ENCODE data around the gene ADAM19. TPM values are rescaled to one million over a fixed set of nuclear protein-coding genes. Genes with fewer than 3 reads are reported as not detected.
"Not testable (repeated sequence)": the region's sequence is repeated elsewhere in the genome, so short reads cannot be mapped to it uniquely, and the experiment has no call there.

ADAM19 gene
- polyA plus RNA-seq, 3 donors from 2014 or later = 0.03 to 0.10 TPM; not detected in 1

- Mint-ChIP-seq H3K27me3 (ENCODE audit: low read depth in 3 of 3) (peaks cover 2 to 4% (median 2%) of the 10 kb centered on the region in 3 donors), H3K36me3 (no peaks in the 10 kb centered on the region), H3K27ac (no peak overlapping the region), H3K4me1 (peaks cover 3 to 7% of the 10 kb centered on the region in 2 donors), H3K4me3 (no peak overlapping the region), H3K9me3 (peaks cover 0 to 2% (median 0%) of the 10 kb centered on the region in 6 donors)
- no peak for DNase-seq
These were observed 125.6 kb downstream of the ADAM19 start for GRCh38 chr5:157450024-157450423.

DNA sequence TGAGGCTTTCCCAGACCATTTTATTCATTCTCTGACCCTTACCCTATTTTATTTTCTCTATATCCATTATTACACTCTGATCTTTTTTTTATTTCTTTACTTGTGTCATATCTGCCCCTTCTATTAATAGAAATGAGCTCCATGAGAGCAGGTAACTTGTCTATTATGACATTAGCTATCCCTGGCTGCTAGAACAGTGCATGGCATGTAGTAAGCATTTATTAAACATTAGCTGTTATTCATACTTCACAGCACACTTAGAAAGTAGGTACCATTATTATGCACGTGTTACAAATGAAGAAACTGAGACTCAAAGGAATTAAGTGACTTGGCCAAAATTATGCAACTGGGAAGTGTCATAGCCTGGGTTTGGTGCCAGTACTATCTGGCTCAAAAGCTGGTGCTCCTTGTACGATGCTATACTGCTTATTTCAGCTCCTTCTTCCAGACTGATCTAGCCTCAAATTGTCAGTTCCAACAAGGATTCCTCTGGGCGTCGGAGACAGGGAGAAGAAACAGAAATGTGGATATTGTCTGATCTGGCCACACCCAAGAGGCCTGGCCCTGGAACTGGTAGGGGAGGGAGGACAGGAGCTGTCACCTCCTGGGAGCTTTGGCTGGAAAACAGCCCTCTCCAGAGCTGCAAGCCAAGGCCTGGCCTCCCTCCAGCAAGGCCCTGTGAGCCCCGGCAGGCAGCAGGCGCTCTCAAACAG, 126.4 kb downstream of the ADAM19 start:
- no peak overlapping the region for H3K4me3 Mint-ChIP-seq
- H3K36me3 Mint-ChIP-seq = no peaks in the 10 kb centered on the region
- DNase-seq = no peak
- peaks cover 0 to 2% (median 0%) of the 10 kb centered on the region in 6 donors for H3K9me3 Mint-ChIP-seq
- peaks cover 2 to 3% (median 2%) of the 10 kb centered on the region in 3 donors for H3K27me3 Mint-ChIP-seq (ENCODE audit: low read depth in 3 of 3)
- no peaks in the 10 kb centered on the region for H3K4me1 Mint-ChIP-seq
- no peak overlapping the region for H3K27ac Mint-ChIP-seq

DNA sequence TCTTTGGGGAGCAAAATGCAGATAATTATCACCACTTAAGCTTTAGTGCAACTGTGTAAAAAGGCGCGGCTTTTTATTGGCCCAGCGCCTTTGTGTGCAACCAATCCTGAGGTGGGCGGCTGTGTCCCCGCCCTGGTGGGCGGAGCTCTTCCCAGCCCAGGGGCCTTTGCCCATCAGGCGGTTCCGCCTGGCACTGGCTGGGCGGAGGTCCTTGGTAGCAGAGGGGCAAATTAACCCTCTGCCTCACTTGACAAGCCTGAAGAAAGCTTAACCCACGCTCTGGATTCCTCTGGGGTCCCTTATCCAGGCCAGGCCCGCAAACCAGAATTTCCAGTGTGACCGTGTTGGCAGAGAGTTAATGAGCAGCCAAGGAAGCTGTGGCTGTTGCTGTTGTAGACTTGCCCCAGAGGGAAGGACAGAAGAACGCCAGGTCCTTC, 128.4 kb downstream of the ADAM19 start:
- H3K4me1 Mint-ChIP-seq = no peaks in the 10 kb centered on the region
- no peak overlapping the region for H3K27ac Mint-ChIP-seq
- peaks cover 0 to 2% (median 0%) of the 10 kb centered on the region in 6 donors for H3K9me3 Mint-ChIP-seq
- no peak overlapping the region for H3K4me3 Mint-ChIP-seq
- no peak for DNase-seq
- H3K27me3 Mint-ChIP-seq (ENCODE audit: low read depth in 3 of 3) = peaks cover 0 to 4% (median 4%) of the 10 kb centered on the region in 3 donors
- H3K36me3 Mint-ChIP-seq = no peaks in the 10 kb centered on the region

- H3K36me3 Mint-ChIP-seq = no peaks in the 10 kb centered on the region
- peaks cover 0 to 4% (median 4%) of the 10 kb centered on the region in 3 donors for H3K27me3 Mint-ChIP-seq (ENCODE audit: low read depth in 3 of 3)
- no peak overlapping the region for H3K4me3 Mint-ChIP-seq
- no peaks in the 10 kb centered on the region for H3K4me1 Mint-ChIP-seq
- no peak overlapping the region for H3K27ac Mint-ChIP-seq
- H3K9me3 Mint-ChIP-seq = no peaks in the 10 kb centered on the region
- no peak for DNase-seq
These were observed 129.1 kb downstream of the ADAM19 start for GRCh38 chr5:157446412-157446935.

DNA sequence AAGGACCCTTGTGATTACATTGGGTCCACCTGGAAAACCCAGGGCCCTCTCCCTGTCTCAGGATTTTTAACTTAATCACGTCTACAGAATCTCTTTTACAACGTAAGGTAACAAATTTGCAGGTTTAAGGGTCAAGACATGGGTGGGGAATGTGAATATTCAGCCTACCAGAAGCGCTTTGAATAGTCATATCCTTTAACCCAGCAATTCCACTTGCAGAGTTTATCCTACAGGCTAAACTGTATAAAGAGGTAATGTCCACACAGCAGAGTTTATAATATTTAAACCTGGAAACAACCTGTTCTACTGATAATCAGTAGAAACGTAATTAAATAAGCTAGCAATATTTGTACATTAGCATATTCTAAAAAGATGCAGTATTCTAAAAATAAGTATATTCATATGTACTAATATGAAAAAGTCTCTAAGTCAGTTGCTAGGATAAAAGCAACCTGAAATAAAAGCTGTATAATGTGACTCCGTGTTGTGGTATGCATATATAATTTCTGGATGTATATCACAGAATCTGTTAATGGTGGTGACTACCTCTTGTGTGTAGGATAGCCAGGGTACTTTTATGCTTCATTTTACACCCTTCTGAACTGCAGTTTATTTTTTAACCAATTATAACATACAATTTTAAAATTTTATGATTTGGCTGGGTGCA, 129.7 kb downstream of the ADAM19 start:
- H3K4me1 Mint-ChIP-seq = no peaks in the 10 kb centered on the region
- no peaks in the 10 kb centered on the region for H3K9me3 Mint-ChIP-seq
- no peaks in the 10 kb centered on the region for H3K36me3 Mint-ChIP-seq
- H3K27me3 Mint-ChIP-seq (ENCODE audit: low read depth in 3 of 3) = peaks cover 0 to 4% (median 4%) of the 10 kb centered on the region in 3 donors
- no peak overlapping the region for H3K4me3 Mint-ChIP-seq
- no peak overlapping the region for H3K27ac Mint-ChIP-seq
- DNase-seq = no peak

DNA sequence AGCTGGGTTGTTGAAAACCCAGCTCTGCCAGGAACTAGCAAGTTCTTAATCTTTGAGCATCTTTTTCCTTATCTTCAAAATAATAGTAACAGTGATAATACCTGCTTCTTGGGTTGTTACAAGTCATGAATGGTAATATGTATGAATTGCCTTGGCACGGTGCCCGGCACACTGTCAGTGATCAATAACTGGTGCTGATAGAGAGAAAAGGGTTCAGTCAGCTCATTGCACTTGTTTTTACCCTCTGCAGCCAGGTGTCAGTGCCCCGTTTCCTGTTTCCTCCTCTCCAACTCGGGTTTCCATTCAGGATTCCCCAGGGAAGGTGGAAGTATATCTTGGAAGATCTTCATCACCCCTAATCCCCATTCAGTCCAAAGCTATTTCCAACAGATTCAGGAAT, 131.4 kb downstream of the ADAM19 start:
- no peak overlapping the region for H3K27ac Mint-ChIP-seq
- no peaks in the 10 kb centered on the region for H3K9me3 Mint-ChIP-seq
- no peaks in the 10 kb centered on the region for H3K36me3 Mint-ChIP-seq
- no peak for DNase-seq
- H3K27me3 Mint-ChIP-seq (ENCODE audit: low read depth in 3 of 3) = peaks cover 0 to 4% (median 4%) of the 10 kb centered on the region in 3 donors
- no peaks in the 10 kb centered on the region for H3K4me1 Mint-ChIP-seq
- no peak overlapping the region for H3K4me3 Mint-ChIP-seq

DNA sequence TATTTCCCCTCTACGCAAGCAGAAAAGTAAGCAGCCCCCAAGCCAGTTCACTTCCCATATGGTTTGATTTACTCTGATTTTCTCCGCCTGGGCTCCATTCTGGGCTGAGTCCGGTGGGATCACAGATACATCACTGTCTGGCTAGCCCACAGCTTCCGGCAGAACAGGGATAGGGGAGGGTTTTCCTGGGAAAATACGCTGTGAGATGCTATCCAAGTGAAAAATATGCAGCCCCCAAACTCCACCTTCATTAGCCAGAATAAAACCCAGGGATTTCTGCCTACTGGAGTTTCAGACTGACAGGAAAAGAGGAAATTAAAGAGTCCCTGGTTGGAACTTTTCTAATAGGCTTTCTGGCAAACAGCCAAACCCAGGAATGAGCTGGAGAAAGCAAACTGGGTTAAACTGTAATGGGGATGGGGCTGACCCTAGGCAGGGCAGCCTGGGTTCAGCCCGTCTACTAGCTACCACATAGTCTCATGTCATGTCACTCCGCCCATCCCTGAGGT, 132.5 kb downstream of the ADAM19 start:
- no peak overlapping the region for H3K4me3 Mint-ChIP-seq
- no peak for DNase-seq
- H3K36me3 Mint-ChIP-seq = no peaks in the 10 kb centered on the region
- H3K4me1 Mint-ChIP-seq = no peaks in the 10 kb centered on the region
- no peak overlapping the region for H3K27ac Mint-ChIP-seq
- no peaks in the 10 kb centered on the region for H3K9me3 Mint-ChIP-seq
- H3K27me3 Mint-ChIP-seq (ENCODE audit: low read depth in 3 of 3) = peaks cover 0 to 6% (median 4%) of the 10 kb centered on the region in 3 donors

DNA sequence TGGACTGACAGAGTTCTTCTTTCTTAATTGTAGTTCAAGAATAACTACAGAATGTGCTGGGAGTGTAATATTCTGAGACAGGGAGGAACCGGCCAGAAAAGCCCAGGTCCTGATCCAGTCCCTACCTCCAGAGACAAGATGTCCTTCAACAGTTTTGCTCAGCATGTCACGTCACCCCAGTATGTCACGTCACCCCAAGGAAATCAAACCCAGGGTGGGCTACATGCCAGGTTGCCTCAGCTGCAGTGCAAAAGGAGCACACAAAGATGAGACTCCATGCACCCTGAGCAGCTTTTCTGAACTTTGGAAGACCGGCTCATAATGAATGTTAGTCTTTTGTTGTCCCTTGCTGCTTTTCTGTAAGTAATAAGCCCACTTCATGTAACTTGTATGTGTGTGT, 141.5 kb downstream of the ADAM19 start:
- no peak overlapping the region for H3K27ac Mint-ChIP-seq
- no peaks in the 10 kb centered on the region for H3K4me1 Mint-ChIP-seq
- H3K27me3 Mint-ChIP-seq (ENCODE audit: low read depth in 3 of 3) = peaks cover 7 to 12% (median 11%) of the 10 kb centered on the region in 3 donors
- H3K36me3 Mint-ChIP-seq = no peaks in the 10 kb centered on the region
- no peak for DNase-seq
- peaks cover 0 to 2% (median 0%) of the 10 kb centered on the region in 6 donors for H3K9me3 Mint-ChIP-seq
- H3K4me3 Mint-ChIP-seq = no peak overlapping the region

- peak; percentile 16 to 47 (median 27) for DNase-seq
- H3K27ac Mint-ChIP-seq = peak overlapping the region in 1 of 6 donors; percentile 18
- no peaks in the 10 kb centered on the region for H3K36me3 Mint-ChIP-seq
- peaks cover 12 to 16% (median 13%) of the 10 kb centered on the region in 3 donors for H3K27me3 Mint-ChIP-seq (ENCODE audit: low read depth in 3 of 3)
- H3K4me3 Mint-ChIP-seq = no peak overlapping the region
- no peaks in the 10 kb centered on the region for H3K4me1 Mint-ChIP-seq
- H3K9me3 Mint-ChIP-seq = peaks cover 0 to 2% (median 0%) of the 10 kb centered on the region in 6 donors
These were observed 143.9 kb downstream of the ADAM19 start for GRCh38 chr5:157431544-157432200.

- H3K9me3 Mint-ChIP-seq, H3K36me3 Mint-ChIP-seq, H3K4me1 Mint-ChIP-seq, H3K27ac Mint-ChIP-seq, H3K4me3 Mint-ChIP-seq, DNase-seq: not testable (repeated sequence)
- peaks cover 11 to 13% (median 12%) of the 10 kb centered on the region in 3 donors for H3K27me3 Mint-ChIP-seq (ENCODE audit: low read depth in 3 of 3)
These were observed 145.7 kb downstream of the ADAM19 start for GRCh38 chr5:157429920-157430319.

Other genes starting within 250 kb of the ADAM19 start
- gene NIPAL4, start 115.6 kb downstream of the ADAM19 start, polyA plus RNA-seq = not detected
- gene SOX30, start 76.7 kb upstream of the ADAM19 start, polyA plus RNA-seq = under 1 TPM; 0.07 to 0.35 (median 0.11) TPM
- gene C5orf52, start 95.8 kb upstream of the ADAM19 start, polyA plus RNA-seq = not detected
- 1 to 10 TPM; 1.4 to 3.8 (median 3.6) TPM for gene THG1L, start 155.6 kb upstream of the ADAM19 start, polyA plus RNA-seq
- gene LSM11, start 167.9 kb upstream of the ADAM19 start, polyA plus RNA-seq = under 1 TPM in 2 of 3 donors, not detected in 1; 0.48 to 0.53 TPM